HG03521 (cell line): ENCODE data around the gene DPYD.

ENCODE experiments used
- ATAC-seq: cut with Tn5 transposase; IDR thresholded peaks from one replicate; pipeline ENCODE4 v1.9.1; 2021; ENCODE audit warnings: mild to moderate bottlenecking, moderate library complexity; ENCODE audit not compliant: unreplicated experiment

Gene DPYD

DNA sequence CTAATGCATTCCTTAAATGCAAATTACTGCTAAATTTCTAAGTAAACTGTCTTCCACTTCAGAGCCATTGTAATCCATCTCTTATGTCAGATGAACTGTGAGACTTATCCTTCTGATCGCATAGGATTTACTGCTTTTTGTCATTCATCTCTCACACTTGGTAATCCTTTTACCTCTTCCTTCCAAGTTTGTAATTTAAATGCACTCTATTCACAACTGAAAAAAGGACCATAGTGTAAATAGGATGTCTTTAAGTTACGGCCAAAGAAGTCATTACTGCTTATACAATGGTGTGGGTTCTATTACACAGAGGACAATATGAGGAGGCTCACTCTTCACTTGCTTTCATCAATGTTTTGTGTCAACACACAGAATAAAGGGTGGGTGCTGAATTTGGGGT, 806.0 kb downstream of the DPYD start:
- ATAC-seq: no peak

DNA sequence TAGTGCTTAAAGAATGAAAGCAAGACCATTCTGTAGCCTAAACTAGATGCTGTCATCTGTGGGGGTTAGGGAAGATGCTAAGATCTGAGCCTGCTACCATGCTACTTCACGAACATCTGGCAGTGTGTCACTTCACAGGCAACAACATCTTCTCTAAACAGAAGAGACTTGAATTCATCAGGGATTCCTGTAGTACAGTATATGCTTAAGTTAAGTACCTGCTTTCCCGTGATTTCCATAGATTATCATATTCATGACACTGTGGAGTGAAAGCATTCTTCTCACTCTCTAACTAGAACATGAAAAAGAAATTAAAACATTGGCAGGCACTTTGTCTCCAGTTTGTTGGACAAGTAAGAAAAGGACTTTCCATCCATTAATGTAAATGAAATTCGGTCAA, 808.4 kb downstream of the DPYD start:
- no peak for ATAC-seq

DNA sequence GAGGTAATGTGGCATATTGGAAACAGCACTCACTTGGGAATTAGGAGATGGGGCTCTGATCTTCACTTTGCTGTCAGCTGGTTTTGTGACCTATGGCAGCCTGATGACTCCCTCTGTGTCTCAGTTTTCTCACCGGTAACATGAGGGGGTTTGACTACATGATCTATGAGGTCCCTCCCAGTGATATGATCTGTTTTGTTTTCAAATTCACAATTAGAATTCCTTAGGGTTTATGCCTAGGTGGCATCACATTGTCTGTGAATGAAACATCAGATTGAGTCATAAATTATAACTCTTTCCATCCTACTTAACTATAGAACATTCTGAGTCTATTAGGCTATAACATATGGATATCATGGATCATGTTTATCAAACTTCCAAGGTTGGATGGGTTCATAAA, 812.7 kb downstream of the DPYD start:
- ATAC-seq: no peak

DNA sequence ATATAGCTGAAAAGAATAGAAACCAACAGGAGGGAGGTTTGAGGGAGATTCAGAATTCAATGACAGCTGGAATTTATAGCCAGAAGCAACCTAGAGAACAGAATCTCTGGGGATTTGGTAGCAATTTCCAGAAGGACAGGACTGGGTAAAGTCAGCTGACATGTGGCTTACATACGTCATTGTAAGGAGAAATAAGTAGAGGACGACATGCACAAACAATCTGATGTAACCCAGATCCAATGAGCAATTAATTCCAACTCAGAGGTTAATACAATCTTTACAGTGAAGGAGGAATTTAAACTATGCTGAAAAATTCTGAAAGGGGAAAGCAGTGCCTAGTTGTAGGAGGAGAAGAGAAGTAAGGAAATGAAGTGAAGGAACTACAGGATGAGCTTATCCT, 815.3 kb downstream of the DPYD start:
- ATAC-seq: no peak

DNA sequence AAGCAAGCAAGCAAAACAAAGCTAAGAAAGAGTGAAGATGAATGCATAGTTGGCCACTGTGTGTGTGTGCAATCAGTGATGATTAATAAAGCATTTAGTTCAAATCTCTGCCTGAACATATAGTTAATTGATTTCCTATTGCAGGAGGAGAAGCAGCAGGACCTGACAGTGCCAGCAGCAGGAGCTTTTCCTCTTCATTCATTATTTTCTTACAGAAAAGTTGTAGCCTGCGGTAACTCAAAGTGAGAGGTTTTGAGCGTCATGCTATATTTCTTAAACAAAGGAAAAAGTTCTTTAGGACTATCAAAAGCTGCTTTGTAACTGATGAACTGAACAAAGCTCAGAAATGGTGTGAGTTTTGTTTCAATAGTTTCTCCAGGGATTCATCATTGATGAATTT, 819.3 kb downstream of the DPYD start:
- ATAC-seq: no peak

DNA sequence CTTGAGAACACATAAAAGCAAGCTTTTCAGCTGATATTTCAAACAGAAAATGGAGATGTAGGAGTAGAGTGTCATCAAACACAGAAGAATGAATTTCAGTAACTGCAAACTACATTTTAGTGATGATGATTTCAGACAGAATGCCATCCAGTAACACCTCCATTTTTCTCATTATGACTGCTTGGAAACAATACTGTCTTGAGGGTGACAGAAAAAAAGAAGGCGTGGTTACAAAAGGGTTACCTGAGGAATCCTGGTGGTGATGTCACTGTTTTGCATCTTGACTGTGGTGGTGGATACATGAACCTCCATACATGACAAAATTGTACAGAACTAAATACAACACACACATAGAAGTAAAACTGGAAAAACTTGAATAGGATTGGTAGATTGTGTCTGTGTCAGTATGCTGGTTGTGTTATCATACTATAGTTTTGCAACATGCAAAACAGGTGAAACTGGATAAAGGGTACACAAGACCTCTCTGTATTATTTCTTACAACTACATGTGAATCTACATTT, 823.4 kb downstream of the DPYD start:
- ATAC-seq: no peak

DNA sequence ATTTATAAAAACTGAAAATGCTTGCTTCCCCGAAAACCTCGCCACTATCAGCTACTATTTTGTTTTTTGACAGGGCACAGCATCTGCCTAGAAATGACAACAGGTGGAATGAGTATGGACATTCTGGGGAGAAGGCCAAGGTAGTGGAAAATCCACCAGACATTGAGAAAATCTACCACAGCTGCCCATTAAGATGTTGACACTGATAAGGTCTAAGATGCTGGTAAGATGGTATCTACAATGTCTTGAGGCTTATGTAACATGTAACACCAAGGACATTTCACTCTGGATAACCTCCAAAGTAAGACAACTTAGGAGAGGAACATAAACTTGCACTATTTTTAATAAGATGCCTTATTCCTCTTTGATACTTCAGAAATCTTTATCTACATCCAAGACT, 825.1 kb downstream of the DPYD start:
- no peak for ATAC-seq

DNA sequence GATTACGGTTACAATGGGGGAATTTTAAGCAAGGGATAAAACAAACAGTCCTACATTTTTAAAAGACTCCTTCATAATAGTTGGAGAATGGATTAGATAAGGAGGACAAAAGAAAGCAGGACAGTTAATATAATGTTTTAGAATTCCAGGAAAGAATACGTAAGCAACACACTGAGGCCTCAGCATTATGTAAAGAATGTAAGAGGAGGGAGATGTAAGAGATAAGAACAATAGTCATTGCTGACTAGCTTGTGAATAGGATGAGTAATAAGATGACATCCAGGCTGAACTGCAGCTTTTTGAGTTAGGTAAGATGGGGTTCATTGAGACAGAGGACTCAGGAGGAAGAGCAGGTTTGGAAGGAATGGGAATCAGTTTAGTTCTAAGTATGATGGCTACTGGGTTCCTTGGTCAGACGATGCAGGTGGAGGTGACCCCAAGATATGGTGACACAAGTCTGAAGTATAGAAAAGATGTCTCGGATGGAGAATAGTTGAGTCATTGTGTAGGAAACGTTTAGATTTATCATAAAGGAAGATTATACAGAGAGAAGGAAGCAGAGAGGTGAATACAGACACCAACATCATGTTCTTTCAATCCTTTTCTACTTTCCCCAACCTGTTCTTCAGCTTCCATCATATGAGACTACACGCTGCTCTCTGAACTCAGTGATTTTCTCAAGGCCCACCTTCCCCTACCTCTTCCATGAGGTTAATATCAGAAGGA, 826.4 kb downstream of the DPYD start:
- ATAC-seq: no peak

DNA sequence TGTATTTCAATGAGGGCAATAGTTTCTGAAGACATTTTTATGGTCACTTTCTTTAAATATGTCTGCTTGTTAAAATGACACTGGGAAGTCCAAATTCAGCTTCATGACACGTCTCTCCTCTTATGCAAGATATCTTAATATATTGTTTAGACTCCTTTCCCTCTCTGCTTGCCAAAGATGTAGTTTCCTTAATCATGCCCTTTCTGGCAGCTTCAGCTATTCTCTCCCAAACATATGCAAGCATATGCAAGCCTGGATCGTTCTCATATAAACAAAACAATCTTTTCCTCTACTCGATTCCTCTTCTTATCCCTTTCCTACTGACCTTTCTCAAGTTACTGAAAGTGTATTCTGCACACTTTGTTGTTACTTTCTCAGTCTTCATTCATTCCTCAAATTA, 827.1 kb downstream of the DPYD start:
- ATAC-seq: no peak

DNA sequence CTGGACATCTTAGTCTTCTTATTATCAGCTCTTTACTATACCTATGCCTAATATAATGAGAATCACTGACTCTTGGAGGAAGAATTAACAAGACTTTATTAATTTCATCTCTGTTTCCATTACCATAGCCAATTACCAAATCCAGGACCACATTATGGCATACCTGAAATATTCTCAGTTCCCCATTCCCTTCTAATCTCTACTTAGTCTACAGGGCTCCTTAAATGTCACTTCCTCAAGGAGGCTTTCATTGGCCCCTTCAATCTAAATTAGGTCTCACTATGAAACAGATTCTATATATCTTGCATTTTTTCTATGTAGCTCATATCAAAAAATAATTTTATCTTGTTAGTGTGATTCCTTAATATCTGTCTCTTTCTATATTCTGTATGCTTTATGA, 828.0 kb downstream of the DPYD start:
- no peak for ATAC-seq

DNA sequence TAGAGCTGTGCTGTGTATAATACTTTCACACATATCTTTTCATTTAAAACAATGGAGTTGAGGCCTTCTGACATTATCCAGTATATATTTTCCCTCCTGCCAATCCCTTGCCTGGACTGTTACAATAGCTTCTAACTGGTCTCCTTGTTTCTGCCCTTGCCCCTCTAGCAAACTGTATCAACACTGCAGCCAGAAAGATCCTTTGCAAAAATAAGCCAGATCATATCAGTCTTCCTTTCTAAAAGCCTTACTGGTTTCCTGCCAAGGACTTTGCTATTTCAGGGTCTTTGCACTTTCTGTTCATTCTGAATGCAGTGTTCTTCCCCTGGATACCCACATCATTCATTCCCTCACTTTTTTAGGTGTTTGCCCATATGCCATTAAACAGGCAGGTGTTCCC, 829.2 kb downstream of the DPYD start:
- ATAC-seq: no peak

DNA sequence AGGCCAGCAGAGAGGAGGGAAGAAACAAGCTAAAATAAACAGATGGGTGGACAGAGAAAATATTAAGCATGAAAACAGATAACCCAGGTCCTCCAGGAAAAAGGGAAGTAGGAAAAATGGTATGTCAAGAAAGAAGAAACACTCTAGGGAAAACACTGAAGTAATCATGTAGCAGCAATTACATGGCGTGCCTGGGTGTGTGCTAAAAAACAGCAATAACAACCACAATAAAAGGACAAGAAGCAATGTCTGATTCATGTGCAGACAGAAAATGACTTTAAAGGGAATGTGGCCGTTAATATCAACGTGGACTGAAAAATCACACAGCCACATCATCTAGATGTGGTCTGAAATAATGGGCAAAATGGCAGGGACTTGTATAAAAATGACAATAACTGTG, 829.6 kb downstream of the DPYD start:
- no peak for ATAC-seq

DNA sequence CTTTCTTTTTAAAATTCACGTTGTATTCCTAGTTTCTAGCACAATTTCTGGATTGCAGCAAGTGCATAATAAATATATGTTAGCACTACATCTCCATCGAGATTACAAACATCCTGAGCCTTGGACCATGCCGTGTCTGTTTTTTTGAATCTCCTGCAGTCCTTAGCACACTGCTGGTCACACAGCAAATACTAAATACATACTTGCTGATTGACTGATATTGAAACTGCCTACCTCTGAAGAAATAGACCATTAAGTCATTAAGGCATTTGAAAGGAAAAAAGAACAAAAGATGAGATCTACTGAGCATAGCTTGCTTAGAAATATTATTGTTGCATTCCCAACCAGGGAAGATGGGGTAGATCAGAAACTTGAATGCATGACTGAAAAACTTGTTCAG, 830.1 kb downstream of the DPYD start:
- ATAC-seq: no peak

DNA sequence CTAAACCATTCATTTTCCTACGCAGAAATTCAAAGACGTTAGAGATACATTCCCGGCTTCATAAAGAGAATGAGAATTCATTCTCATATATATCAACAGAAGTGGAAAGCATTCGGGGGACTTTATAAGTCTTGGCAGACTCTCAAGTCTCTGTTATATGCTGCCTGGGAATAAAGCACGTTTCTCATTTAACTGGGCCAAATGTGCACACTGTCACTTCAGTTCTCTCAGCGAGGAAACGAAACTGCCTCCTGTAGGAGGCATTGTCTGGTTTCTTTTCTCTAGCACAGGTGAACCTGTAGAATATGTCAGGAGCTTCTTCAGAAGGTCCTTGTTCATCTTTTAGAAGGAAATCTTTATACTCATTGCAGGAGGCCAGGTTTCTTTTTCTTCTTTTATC, 831.7 kb downstream of the DPYD start:
- no peak for ATAC-seq

DNA sequence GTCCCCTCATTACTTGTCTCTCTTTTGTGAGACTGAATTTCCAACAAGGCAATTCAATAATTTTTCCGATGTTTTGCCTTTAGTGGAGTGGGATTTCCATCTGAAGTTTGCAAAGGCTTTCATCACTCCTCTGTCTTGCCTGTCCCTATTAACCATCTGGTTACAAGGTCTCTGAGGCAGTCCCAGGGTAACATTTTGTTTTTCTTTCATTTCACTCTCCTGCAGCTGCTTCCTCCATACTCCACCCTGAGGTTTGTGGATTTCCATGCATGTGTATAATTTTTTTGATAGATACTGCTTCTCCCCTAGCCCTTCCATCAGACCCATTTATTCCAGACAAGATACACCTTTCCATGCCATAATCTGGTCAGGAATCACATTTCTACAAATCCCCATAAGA, 832.4 kb downstream of the DPYD start:
- no peak for ATAC-seq

DNA sequence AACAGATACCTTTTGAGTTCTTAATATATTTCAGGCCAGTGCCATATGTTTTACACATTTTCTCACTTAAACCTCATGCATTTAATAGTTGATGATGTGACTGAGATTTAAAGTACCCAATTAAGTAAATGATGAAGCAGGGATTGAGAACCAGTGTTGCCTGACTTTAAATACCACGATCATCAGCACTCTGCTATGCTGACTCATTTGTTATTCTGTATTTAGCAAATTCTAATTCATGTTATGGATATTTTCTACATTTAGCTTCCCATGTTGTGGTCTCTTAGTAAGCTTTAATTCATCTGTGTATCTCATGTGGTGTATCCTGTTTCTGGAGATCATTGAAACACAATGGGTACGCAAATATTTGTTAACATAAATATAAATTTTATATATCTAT, 836.3 kb downstream of the DPYD start:
- no peak for ATAC-seq

DNA sequence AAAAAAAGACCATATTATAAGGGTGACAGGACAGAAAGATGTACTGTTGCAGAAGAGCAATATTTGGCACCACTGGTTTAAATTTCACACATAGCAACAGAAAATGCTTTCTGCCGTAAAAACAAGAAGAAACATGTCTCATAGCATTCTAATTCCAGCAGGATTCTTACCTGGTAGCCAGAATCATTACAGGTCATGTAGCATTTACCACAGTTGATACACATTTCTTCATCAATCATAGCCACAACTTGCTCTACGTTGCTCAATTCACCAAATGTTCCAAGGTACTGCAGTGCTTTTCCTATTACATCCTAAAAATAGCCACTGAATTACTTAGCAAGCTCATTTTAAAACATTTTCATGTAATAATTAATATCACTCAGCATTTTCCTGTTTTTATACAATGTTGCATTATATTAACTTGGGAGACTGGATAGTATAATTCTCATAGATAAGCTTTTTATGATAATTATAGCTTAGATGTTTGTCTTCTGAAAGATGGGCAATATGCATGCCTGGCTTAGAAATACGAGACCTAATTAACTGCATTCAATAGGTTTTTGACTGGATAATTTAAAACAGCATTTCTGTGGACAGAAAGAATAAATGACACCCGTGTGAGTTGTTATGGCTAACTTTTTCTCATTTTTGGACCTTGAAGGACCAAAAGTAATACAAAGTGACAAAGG, 838.5 kb downstream of the DPYD start:
- ATAC-seq: no peak

DNA sequence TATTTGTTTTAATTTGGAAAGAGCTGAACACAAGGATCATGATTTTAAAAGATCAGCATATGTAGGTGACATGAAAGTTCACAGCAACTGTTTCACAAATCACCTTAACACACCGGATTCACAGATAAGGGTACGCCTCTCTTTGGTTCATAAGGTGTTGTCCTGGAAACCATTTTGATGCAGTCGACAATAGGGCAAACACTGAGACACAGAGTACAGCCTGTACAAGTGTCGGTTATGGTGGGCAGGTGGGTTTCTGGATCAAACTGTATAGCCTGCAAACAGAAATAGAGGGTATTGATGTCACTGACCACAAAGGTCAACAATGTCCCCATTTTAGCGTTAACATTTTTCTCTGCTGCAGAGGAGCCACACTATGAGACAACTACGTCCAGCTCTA, 842.0 kb downstream of the DPYD start:
- no peak for ATAC-seq

DNA sequence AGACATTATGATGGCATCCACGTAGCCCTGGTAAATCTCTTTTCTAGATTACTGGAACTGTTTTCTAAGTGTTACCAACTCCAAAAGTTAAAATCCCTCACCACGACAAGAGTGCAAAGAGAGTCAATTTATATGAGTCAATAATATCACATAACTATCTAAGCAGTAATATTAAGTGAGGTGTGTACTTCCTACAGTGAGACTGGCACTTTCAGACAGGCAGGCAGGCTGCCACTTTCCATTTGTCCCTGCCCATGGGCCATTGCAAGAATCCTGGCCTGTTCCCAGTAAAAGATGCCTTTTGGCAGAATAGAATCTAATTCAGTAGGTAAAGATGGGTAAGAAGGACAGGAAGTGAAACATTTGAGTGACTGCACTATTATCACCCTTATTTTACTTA, 843.6 kb downstream of the DPYD start:
- no peak for ATAC-seq

DNA sequence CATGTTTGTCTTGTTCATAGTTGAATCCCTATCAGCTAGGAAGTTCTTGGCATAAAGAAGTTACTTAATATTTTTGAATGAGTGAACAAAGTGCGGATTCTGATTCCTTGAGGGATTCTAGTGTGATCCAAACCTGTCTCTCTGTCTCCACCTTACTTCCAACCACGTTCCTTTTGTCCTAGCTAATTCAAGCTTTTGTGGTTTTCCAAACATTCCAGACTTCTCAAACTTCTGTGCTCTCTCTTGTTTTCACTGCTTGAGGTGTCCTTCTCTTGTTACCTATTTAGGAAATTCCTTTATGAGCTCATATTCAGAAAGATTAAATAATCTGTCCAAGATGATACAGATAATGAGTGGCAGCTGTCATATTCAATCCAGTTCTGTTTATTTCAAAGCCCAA, 846.1 kb downstream of the DPYD start:
- no peak for ATAC-seq

DNA sequence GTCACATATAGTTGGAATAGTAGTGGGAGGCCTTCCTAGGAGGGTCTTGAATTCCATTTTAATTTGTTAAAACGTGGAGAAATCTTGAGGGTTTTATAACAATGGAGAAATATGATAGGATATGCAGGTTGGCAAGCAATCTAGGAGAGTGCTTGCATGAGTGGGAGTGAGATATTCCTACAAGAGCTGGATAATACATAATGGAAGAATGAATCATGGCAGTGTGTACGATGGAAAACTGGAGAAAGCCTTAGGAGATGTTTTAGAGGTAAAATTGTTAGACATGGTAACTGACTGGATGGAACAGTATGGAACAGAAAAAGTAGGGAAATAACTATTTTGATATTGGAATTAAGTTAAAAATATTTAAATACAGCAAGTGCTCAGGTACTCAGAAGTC, 846.9 kb downstream of the DPYD start:
- no peak for ATAC-seq

DNA sequence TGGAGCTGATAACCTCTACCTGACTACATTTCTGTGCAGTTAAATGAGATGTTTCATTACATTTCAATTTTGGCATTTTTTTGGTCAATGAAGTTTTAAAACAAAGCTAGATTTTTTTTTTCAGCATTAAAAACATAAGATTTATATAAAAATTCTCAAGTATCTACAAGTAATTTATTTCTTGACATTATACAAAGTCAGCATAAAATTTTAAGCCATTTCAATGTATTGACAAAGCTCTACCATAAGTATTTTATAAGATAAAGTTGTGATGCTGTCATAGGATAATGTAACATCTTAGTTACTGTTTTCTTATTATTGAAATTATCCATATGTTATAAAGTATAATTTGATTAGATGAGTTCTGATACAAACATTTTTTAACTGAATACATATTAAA, 847.7 kb downstream of the DPYD start:
- ATAC-seq: no peak

DNA sequence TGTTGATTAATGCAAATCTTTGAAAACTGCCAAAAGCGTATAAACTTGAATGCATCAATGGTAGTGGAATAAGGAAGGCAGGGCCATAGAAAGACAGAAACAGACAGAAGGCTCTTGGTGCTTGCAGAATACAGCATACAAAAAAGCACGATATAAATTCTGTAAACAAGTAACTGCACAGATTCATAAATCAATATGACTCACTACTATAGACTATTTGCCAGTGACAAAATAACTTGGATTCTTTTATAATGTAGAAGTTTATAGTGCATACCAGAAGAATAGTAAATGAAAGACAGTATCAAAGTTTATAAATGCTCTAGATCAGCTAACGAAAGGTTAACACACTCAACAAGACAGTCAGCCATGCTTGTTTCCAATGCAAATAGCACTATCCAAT, 849.7 kb downstream of the DPYD start:
- ATAC-seq: no peak
